GM12892 (cell line): ENCODE measurements around the gene POU3F2.

ENCODE experiments used
- POLR2A ChIP-seq: IDR thresholded peaks from 2 replicates; pipeline ENCODE4 v1.6.1; 2011; ENCODE audit warnings: low read depth, low read length, control low read depth
- POLR2AphosphoS5 ChIP-seq: IDR thresholded peaks from 2 replicates; pipeline ENCODE4 v1.6.1; 2011; ENCODE audit warnings: low read depth, low read length, control low read depth
- TAF1 ChIP-seq: IDR thresholded peaks from 2 replicates; pipeline ENCODE4 v1.6.1; 2011; ENCODE audit warnings: low read depth, mild to moderate bottlenecking, control low read depth, low read length, borderline replicate concordance

DNA sequence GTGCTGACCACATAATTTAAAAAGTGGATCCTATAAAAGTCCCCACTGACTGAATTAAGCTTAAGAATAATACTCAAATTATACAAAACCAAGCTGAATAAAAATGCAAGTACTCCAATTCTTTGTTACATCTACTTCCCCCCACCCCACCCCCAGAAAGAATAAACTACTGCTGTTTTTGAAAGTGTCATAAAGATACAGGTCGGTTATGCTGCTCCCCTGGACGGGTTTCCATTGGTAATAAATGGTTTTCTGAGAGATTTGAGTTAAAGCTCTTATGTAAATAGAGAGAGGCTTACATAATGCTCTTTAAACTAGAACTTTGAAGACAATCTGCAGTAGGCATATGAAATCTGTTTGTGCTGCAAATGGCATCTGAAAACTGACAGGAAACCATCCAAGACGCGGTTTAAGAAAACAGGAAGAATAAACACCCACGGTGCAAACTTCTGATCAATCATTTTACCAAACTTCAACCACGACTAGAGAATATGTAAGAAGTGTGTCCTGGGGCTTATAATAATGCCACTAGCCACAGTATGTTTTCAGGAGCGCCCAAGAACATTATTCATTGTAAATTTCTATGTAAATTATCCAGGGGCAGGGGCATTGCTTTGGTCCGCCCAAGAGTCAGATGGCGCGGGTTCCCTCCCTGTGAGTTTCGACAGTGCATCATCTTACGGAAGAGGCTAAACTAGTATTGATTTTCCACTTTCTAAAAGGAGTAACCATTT lies 10.8 kb upstream of the POU3F2 start:
- TF ChIP-seq POLR2AphosphoS5 (no peak), TAF1 (no peak), POLR2A (no peak)
